HepG2 (cell line): Measurements from ENCODE around the gene RMI2. TPM values are rescaled to one million over a fixed set of nuclear protein-coding genes. Genes with fewer than 3 reads are reported as not detected.

Experiments used
- AKAP8 ChIP-seq: sonication (generic); formaldehyde crosslinking; IDR thresholded peaks from 2 replicates; pipeline ENCODE4 v1.5.1; 2020; ENCODE audit warnings: mild to moderate bottlenecking, missing genetic modification reagents
- CREBL2 ChIP-seq: sonication (generic); formaldehyde crosslinking; IDR thresholded peaks from 2 replicates; pipeline ENCODE4 v1.8.1; 2023; ENCODE audit warnings: missing genetic modification reagents, mild to moderate bottlenecking, borderline replicate concordance
- ELF1 ChIP-seq: sonication (generic); formaldehyde crosslinking; IDR thresholded peaks from 2 replicates; pipeline ENCODE4 v1.4.0; 2020; ENCODE audit warnings: missing genetic modification reagents
- GFI1 ChIP-seq: sonication (generic); formaldehyde crosslinking; IDR thresholded peaks from 2 replicates; pipeline ENCODE4 v1.5.0; 2020; ENCODE audit warnings: missing genetic modification reagents, mild to moderate bottlenecking, borderline replicate concordance
- IKZF5 ChIP-seq: IDR thresholded peaks from 2 replicates; pipeline ENCODE4 v1.6.1; 2018; ENCODE audit warnings: missing genetic modification reagents, mild to moderate bottlenecking, missing compliant biosample characterization
- JUND ChIP-seq: sonication (generic); formaldehyde crosslinking; IDR thresholded peaks from 2 replicates; pipeline ENCODE4 v1.8.0; 2022; ENCODE audit warnings: mild to moderate bottlenecking, missing genetic modification reagents
- KLF12 ChIP-seq: sonication (generic); formaldehyde crosslinking; IDR thresholded peaks from 2 replicates; pipeline ENCODE4 v1.4.0; 2020; ENCODE audit warnings: missing genetic modification reagents, borderline replicate concordance
- MIER2 ChIP-seq: IDR thresholded peaks from 2 replicates; pipeline ENCODE4 v1.6.1; 2016; ENCODE audit warnings: missing biosample characterization, missing genetic modification reagents
- PATZ1 ChIP-seq: sonication (generic); formaldehyde crosslinking; IDR thresholded peaks from 2 replicates; pipeline ENCODE4 v1.4.0; 2020; ENCODE audit warnings: missing genetic modification reagents
- STAT6 ChIP-seq: sonication (generic); formaldehyde crosslinking; IDR thresholded peaks from 2 replicates; pipeline ENCODE4 v1.4.0; 2020; ENCODE audit warnings: missing genetic modification reagents, mild to moderate bottlenecking, borderline replicate concordance
- TARDBP ChIP-seq: sonication (generic); formaldehyde crosslinking; IDR thresholded peaks from 2 replicates; pipeline ENCODE4 v1.8.0; 2022; ENCODE audit warnings: mild to moderate bottlenecking, missing genetic modification reagents
- ZKSCAN8 ChIP-seq: IDR thresholded peaks from 2 replicates; pipeline ENCODE4 v1.6.1; 2016; ENCODE audit warnings: borderline replicate concordance, missing genetic modification reagents, missing compliant biosample characterization
- ZNF121 ChIP-seq: sonication (generic); formaldehyde crosslinking; IDR thresholded peaks from 2 replicates; pipeline ENCODE4 v1.5.0; 2020; ENCODE audit warnings: mild to moderate bottlenecking, missing genetic modification reagents
- ZNF230 ChIP-seq: sonication (generic); formaldehyde crosslinking; IDR thresholded peaks from 2 replicates; pipeline ENCODE4 v1.4.0; 2020; ENCODE audit warnings: mild to moderate bottlenecking, missing genetic modification reagents
- ZNF354B ChIP-seq: sonication (generic); formaldehyde crosslinking; IDR thresholded peaks from 2 replicates; pipeline ENCODE4 v1.8.0; 2022; ENCODE audit warnings: mild to moderate bottlenecking, missing genetic modification reagents
- ZNF598 ChIP-seq: sonication (generic); formaldehyde crosslinking; IDR thresholded peaks from 2 replicates; pipeline ENCODE4 v1.5.1; 2020; ENCODE audit warnings: mild to moderate bottlenecking, missing genetic modification reagents, borderline replicate concordance
- ZNF724P ChIP-seq: sonication (generic); formaldehyde crosslinking; IDR thresholded peaks from 2 replicates; pipeline ENCODE4 v1.8.0; 2022; ENCODE audit warnings: missing genetic modification reagents, borderline replicate concordance
- ZNF75D ChIP-seq: sonication (generic); formaldehyde crosslinking; IDR thresholded peaks from 2 replicates; pipeline ENCODE4 v1.8.1; 2023; ENCODE audit warnings: missing genetic modification reagents, mild to moderate bottlenecking, borderline replicate concordance
- ZNF883 ChIP-seq: sonication (generic); formaldehyde crosslinking; IDR thresholded peaks from 2 replicates; pipeline ENCODE4 v1.5.1; 2020; ENCODE audit warnings: mild to moderate bottlenecking, missing genetic modification reagents; ENCODE audit errors: not compliant biosample characterization
- polyA plus RNA-seq, 8 experiments: library from polyadenylated mRNA; depleted of rRNA in 3 of 8; stranded (reverse) in 7 of 8; unstranded in 1 of 8; fragments of >200 nt; fragmentation: Illumina TruSeq in 4 of 8; extraction: Trizol in 4 of 8; gene quantifications; 2 replicates each; pipeline versions ENCODE4 v1.2.1 to v1.2.3, GENCODE V29; 2011 to 2016; ENCODE audit warnings: low read depth in 4 of 8, missing spikeins in 1 of 8, mixed read lengths in 1 of 8; ENCODE audit not compliant: insufficient read depth in 1 of 8
- total RNA-seq, 5 experiments: library from RNA; depleted of rRNA; stranded (reverse); fragments of >200 nt; fragmentation: Illumina TruSeq; extraction: Trizol; gene quantifications; 2 replicates each; pipeline ENCODE4 v1.2.3, GENCODE V29; 2016; ENCODE audit warnings: low read depth in 1 of 5
- TF ChIP-seq, protein P1 (sequence below): sonication (generic); formaldehyde crosslinking; IDR thresholded peaks from 2 replicates; pipeline ENCODE4 v1.5.0; 2020; ENCODE audit warnings: mild to moderate bottlenecking, missing genetic modification reagents

Gene RMI2
- total and polyA plus RNA-seq, 2 of the 13 experiments (the other 11 are each of a cell fraction or from before 2014, with no cell fraction given) = 24.5 to 55.7 TPM

DNA sequence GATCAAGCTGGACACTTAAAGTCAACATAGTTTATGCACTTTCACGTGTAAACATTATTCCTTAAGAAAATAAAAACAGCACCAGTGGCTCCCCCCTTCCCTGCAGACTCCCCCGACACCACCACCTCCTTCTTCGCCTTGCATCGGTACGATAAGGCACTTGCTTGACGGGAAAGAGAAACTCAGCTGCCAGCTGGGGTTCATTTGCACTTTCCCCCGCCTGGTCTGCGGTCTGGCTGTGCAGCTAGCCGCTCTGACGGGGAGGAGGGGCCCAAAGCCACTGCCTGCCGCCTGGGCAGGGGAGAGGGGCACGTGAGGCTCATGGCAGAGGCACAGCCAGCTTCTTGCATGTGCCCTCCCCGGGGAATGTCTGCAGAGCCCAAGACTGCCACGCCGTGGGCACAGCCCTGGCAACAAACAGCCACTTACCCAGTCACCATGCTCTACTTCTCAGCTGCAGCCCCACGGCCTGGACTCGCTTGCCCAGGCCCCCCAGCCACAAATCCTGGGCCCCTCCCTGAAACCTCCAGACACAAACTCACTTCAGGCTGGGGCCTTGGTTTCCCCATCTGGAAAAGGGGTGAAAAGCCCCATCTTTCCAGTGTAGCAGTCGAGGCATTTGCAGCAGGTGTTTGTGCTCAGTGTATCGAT is 47.6 kb upstream of the RMI2 start (continued):
- TF ChIP-seq, protein P1, sequence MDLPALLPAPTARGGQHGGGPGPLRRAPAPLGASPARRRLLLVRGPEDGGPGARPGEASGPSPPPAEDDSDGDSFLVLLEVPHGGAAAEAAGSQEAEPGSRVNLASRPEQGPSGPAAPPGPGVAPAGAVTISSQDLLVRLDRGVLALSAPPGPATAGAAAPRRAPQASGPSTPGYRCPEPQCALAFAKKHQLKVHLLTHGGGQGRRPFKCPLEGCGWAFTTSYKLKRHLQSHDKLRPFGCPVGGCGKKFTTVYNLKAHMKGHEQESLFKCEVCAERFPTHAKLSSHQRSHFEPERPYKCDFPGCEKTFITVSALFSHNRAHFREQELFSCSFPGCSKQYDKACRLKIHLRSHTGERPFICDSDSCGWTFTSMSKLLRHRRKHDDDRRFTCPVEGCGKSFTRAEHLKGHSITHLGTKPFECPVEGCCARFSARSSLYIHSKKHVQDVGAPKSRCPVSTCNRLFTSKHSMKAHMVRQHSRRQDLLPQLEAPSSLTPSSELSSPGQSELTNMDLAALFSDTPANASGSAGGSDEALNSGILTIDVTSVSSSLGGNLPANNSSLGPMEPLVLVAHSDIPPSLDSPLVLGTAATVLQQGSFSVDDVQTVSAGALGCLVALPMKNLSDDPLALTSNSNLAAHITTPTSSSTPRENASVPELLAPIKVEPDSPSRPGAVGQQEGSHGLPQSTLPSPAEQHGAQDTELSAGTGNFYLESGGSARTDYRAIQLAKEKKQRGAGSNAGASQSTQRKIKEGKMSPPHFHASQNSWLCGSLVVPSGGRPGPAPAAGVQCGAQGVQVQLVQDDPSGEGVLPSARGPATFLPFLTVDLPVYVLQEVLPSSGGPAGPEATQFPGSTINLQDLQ (CRISPR knock-in tag) = 0 out of 2 replicates have a peak, but pooled peaks have one; percentile 66
- TF ChIP-seq STAT6 (CRISPR knock-in tag) (no peak; the same call in 1 of the 2 replicates), CREBL2 (CRISPR knock-in tag) (no peak), ZNF724P (CRISPR knock-in tag) (peak; percentile 72), ZNF883 (CRISPR knock-in tag) (no peak), JUND (CRISPR knock-in tag) (no peak), ZNF75D (CRISPR knock-in tag) (0 out of 2 replicates have a peak, but pooled peaks have one; percentile 8), ZNF354B (no peak), PATZ1 (CRISPR knock-in tag) (peak; percentile 90), GFI1 (CRISPR knock-in tag) (no peak), AKAP8 (peak; percentile 55; the same call in 1 of the 2 replicates), IKZF5 (CRISPR knock-in tag) (0 out of 2 replicates have a peak, but pooled peaks have one; percentile 18), ZNF598 (CRISPR knock-in tag) (peak; percentile 75; the same call in 1 of the 2 replicates), KLF12 (CRISPR knock-in tag) (no peak; the same call in 1 of the 2 replicates), TARDBP (CRISPR knock-in tag) (peak; percentile 31; the same call in 1 of the 2 replicates), MIER2 (CRISPR knock-in tag) (no peak), ELF1 (CRISPR knock-in tag) (0 out of 2 replicates have a peak, but pooled peaks have one; percentile 44), ZNF121 (CRISPR knock-in tag) (peak; percentile 37; the same call in 1 of the 2 replicates), ZKSCAN8 (0 out of 2 replicates have a peak, but pooled peaks have one; percentile 15), ZNF230 (CRISPR knock-in tag) (0 out of 2 replicates have a peak, but pooled peaks have one; percentile 55)
